ENCODE data around the gene RAB40C.

RAB40C gene

DNA sequence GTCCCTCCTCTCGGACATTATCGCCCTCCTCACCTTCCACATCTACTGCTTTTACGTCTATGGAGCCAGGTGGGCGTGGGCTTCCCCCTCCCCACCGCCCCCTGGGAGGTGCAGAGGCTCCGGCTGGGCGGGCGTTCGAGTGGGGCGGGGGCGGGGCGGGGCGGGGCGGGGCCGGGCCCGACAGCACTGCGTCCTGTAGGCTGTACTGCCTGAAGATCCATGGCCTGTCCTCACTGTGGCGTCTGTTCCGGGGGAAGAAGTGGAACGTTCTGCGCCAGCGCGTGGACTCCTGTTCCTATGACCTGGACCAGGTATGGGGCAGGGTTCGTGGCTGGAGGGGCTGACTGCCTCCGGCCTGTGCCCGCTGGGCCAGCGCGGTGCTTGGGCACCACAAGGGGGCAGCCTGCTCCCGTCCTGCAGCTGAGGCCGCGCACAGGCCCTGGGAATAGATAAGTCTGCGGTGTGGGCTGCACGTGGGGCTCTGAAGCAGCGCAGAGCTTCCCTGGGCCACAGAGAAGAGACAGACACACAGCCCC lies 10.9 kb upstream of the RAB40C start:
- TF ChIP-seq ARNTL (CRISPR knock-in tag; IDR thresholded peaks at IDR 0.05; ENCODE audit: borderline replicate concordance, low read depth): no peak
- no peak for TF ChIP-seq ESRRG (CRISPR knock-in tag; IDR thresholded peaks at IDR 0.05)
- TF ChIP-seq, protein P1, sequence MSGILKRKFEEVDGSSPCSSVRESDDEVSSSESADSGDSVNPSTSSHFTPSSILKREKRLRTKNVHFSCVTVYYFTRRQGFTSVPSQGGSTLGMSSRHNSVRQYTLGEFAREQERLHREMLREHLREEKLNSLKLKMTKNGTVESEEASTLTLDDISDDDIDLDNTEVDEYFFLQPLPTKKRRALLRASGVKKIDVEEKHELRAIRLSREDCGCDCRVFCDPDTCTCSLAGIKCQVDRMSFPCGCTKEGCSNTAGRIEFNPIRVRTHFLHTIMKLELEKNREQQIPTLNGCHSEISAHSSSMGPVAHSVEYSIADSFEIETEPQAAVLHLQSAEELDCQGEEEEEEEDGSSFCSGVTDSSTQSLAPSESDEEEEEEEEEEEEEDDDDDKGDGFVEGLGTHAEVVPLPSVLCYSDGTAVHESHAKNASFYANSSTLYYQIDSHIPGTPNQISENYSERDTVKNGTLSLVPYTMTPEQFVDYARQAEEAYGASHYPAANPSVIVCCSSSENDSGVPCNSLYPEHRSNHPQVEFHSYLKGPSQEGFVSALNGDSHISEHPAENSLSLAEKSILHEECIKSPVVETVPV (CRISPR knock-in tag; IDR thresholded peaks at IDR 0.05): no peak
- TF ChIP-seq, protein P2, sequence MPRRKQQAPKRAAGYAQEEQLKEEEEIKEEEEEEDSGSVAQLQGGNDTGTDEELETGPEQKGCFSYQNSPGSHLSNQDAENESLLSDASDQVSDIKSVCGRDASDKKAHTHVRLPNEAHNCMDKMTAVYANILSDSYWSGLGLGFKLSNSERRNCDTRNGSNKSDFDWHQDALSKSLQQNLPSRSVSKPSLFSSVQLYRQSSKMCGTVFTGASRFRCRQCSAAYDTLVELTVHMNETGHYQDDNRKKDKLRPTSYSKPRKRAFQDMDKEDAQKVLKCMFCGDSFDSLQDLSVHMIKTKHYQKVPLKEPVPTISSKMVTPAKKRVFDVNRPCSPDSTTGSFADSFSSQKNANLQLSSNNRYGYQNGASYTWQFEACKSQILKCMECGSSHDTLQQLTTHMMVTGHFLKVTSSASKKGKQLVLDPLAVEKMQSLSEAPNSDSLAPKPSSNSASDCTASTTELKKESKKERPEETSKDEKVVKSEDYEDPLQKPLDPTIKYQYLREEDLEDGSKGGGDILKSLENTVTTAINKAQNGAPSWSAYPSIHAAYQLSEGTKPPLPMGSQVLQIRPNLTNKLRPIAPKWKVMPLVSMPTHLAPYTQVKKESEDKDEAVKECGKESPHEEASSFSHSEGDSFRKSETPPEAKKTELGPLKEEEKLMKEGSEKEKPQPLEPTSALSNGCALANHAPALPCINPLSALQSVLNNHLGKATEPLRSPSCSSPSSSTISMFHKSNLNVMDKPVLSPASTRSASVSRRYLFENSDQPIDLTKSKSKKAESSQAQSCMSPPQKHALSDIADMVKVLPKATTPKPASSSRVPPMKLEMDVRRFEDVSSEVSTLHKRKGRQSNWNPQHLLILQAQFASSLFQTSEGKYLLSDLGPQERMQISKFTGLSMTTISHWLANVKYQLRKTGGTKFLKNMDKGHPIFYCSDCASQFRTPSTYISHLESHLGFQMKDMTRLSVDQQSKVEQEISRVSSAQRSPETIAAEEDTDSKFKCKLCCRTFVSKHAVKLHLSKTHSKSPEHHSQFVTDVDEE (CRISPR knock-in tag; IDR thresholded peaks at IDR 0.05): no peak
- TF ChIP-seq ZNF70 (CRISPR knock-in tag; IDR thresholded peaks at IDR 0.05): no peak
- TF ChIP-seq BACH2 (CRISPR knock-in tag; IDR thresholded peaks at IDR 0.05; ENCODE audit: borderline replicate concordance): no peak
- no peak for TF ChIP-seq ISL1 (CRISPR knock-in tag; IDR thresholded peaks at IDR 0.05)
- ATAC-seq: peak; percentile 55

DNA sequence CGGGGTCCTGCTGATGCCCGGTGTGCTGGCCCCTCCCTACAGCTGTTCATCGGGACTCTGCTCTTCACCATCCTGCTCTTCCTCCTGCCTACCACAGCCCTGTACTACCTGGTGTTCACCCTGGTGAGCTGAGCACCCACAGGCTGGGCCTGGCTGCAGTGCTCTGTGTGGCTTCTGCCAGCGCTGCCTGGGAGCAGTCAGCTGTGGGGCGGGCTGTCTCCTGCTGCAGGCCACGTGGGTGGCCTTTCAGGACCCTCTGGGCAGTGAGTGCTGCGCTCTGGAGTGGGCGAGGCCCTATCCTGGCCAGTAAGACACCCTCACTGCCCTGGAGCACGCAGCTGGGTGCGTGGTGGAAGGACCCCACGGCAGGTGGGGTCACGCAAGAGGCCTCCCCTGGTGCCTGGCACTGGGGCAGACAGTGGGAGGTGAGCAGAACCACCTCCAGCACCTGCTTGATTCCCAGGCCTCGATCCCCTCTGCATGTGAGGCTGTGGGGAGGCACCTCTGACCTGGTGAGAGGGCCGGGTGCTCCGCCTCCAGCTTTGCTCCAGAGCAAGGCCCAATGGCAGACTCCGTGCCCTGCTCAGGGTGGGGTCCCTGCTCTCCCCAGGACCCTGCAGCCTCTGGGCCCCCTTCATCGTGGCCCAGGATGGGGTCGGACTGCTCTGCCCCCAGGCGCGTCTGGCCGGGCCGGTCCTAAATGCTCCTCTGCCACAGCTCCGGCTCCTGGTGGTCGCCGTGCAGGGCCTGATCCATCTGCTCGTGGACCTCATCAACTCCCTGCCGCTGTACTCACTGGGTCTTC lies 9.5 kb upstream of the RAB40C start:
- no peak for TF ChIP-seq SNAI2 (CRISPR knock-in tag; IDR thresholded peaks at IDR 0.05)
- TF ChIP-seq ISL1 (CRISPR knock-in tag; IDR thresholded peaks at IDR 0.05): no peak
- no peak for TF ChIP-seq BACH2 (CRISPR knock-in tag; IDR thresholded peaks at IDR 0.05; ENCODE audit: borderline replicate concordance)
- TF ChIP-seq ARNTL (CRISPR knock-in tag; IDR thresholded peaks at IDR 0.05; ENCODE audit: borderline replicate concordance, low read depth): no peak
- no peak for TF ChIP-seq TCF4 (CRISPR knock-in tag; IDR thresholded peaks at IDR 0.05; ENCODE audit: borderline replicate concordance)
- TF ChIP-seq, protein P3, sequence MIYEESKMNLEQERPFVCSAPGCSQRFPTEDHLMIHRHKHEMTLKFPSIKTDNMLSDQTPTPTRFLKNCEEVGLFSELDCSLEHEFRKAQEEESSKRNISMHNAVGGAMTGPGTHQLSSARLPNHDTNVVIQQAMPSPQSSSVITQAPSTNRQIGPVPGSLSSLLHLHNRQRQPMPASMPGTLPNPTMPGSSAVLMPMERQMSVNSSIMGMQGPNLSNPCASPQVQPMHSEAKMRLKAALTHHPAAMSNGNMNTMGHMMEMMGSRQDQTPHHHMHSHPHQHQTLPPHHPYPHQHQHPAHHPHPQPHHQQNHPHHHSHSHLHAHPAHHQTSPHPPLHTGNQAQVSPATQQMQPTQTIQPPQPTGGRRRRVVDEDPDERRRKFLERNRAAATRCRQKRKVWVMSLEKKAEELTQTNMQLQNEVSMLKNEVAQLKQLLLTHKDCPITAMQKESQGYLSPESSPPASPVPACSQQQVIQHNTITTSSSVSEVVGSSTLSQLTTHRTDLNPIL (CRISPR knock-in tag; IDR thresholded peaks at IDR 0.05; ENCODE audit: low read depth): no peak
- TF ChIP-seq PPARA (CRISPR knock-in tag; IDR thresholded peaks at IDR 0.05; ENCODE audit: borderline replicate concordance): no peak
- TF ChIP-seq CSDC2 (CRISPR knock-in tag; IDR thresholded peaks at IDR 0.05): no peak
- no peak for TF ChIP-seq ZC3H10 (CRISPR knock-in tag; IDR thresholded peaks at IDR 0.05)
- no peak for TF ChIP-seq RARB (CRISPR knock-in tag; IDR thresholded peaks at IDR 0.05)
- TF ChIP-seq, protein P2 (CRISPR knock-in tag; IDR thresholded peaks at IDR 0.05): no peak
- TF ChIP-seq, protein P1 (CRISPR knock-in tag; IDR thresholded peaks at IDR 0.05): no peak
- TF ChIP-seq, protein P4, sequence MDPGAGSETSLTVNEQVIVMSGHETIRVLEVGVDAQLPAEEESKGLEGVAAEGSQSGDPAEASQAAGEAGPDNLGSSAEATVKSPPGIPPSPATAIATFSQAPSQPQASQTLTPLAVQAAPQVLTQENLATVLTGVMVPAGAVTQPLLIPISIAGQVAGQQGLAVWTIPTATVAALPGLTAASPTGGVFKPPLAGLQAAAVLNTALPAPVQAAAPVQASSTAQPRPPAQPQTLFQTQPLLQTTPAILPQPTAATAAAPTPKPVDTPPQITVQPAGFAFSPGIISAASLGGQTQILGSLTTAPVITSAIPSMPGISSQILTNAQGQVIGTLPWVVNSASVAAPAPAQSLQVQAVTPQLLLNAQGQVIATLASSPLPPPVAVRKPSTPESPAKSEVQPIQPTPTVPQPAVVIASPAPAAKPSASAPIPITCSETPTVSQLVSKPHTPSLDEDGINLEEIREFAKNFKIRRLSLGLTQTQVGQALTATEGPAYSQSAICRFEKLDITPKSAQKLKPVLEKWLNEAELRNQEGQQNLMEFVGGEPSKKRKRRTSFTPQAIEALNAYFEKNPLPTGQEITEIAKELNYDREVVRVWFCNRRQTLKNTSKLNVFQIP (CRISPR knock-in tag; IDR thresholded peaks at IDR 0.05; ENCODE audit: borderline replicate concordance, low read depth): no peak
- no peak for TF ChIP-seq ZFP3 (CRISPR knock-in tag; IDR thresholded peaks at IDR 0.05)
- TF ChIP-seq ZNF70 (CRISPR knock-in tag; IDR thresholded peaks at IDR 0.05): no peak
- TF ChIP-seq, protein P5, sequence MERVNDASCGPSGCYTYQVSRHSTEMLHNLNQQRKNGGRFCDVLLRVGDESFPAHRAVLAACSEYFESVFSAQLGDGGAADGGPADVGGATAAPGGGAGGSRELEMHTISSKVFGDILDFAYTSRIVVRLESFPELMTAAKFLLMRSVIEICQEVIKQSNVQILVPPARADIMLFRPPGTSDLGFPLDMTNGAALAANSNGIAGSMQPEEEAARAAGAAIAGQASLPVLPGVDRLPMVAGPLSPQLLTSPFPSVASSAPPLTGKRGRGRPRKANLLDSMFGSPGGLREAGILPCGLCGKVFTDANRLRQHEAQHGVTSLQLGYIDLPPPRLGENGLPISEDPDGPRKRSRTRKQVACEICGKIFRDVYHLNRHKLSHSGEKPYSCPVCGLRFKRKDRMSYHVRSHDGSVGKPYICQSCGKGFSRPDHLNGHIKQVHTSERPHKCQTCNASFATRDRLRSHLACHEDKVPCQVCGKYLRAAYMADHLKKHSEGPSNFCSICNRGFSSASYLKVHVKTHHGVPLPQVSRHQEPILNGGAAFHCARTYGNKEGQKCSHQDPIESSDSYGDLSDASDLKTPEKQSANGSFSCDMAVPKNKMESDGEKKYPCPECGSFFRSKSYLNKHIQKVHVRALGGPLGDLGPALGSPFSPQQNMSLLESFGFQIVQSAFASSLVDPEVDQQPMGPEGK (CRISPR knock-in tag; IDR thresholded peaks at IDR 0.05; ENCODE audit: borderline replicate concordance): no peak
- TF ChIP-seq OSR1 (CRISPR knock-in tag; IDR thresholded peaks at IDR 0.05): no peak
- TF ChIP-seq GLIS3 (CRISPR knock-in tag; IDR thresholded peaks at IDR 0.05): no peak
- no peak for TF ChIP-seq ZFP30 (CRISPR knock-in tag; IDR thresholded peaks at IDR 0.05)
- no peak for ATAC-seq
